Fibroblast of lung (primary cell): ENCODE results near the gene CERS3.

Source experiments
- CTCF ChIP-seq, 2 donors: IDR thresholded peaks in 1 of 2; conservative IDR thresholded peaks in 1 of 2; 1 replicate in 1 of 2; 2 replicates in 1 of 2; pipeline ENCODE4 v1.5.1; 2011 to 2012; ENCODE audit warnings: low read length in 2 of 2, control low read depth in 1 of 2, inconsistent platforms in 1 of 2, low read depth in 1 of 2, mild to moderate bottlenecking in 1 of 2
- EZH2 ChIP-seq: IDR thresholded peaks from 2 replicates; pipeline ENCODE4 v1.5.1; 2012; ENCODE audit warnings: low read length, control low read depth, mild to moderate bottlenecking; ENCODE audit errors: missing control alignments

GRCh38 chr15:100544946-100545345 is 16.2 kb upstream of the CERS3 start:
- TF ChIP-seq CTCF (conservative IDR thresholded peaks at IDR 0.05 in 1 of 2, IDR thresholded peaks at IDR 0.05 in 1 of 2; ENCODE audit: low read depth in 1 of 2, low read length in 2 of 2) = no peak
- TF ChIP-seq EZH2 = no peak
